GM12801 (cell line): ENCODE results near the gene PMCH.

Experiments used
- CTCF ChIP-seq: IDR thresholded peaks from one replicate; pipeline ENCODE4 v1.5.1; 2011; ENCODE audit warnings: control low read depth; ENCODE audit not compliant: insufficient read length; ENCODE audit errors: extremely low read depth

The PMCH gene

GRCh38 chr12:102204025-102204424, 6.4 kb upstream of the PMCH start:
- no peak for TF ChIP-seq CTCF

- no peak for TF ChIP-seq CTCF
These were observed 4.9 kb upstream of the PMCH start for GRCh38 chr12:102202556-102202955.

- no peak for TF ChIP-seq CTCF
These were observed 3.9 kb upstream of the PMCH start for GRCh38 chr12:102201436-102202061.

- no peak for TF ChIP-seq CTCF
These were observed 1.8 kb downstream of the PMCH start for GRCh38 chr12:102195826-102196225.

- TF ChIP-seq CTCF, result no peak
These were observed 15.0 kb downstream of the PMCH start for GRCh38 chr12:102182635-102183034.

- no peak for TF ChIP-seq CTCF
These were observed 22.9 kb downstream of the PMCH start for GRCh38 chr12:102174761-102175160.

GRCh38 chr12:102174117-102174516, 23.5 kb downstream of the PMCH start:
- no peak for TF ChIP-seq CTCF
